Body of pancreas (tissue), 4 donors: ENCODE data around the gene CIB2.

Experiments used
- POLR2A ChIP-seq, 3 donors: fragments of 450-650 bp; IDR thresholded peaks; one replicate each; pipeline ENCODE4 v1.6.1; 2016; ENCODE audit warnings: antibody characterized with exemption in 3 of 3, mild to moderate bottlenecking in 2 of 3
- TF ChIP-seq, protein P1 (sequence below), 7 experiments: fragments of 450-650 bp in 4 of 7; fragments of 200-600 bp in 3 of 7; sonication (generic) in 3 of 7; IDR thresholded peaks; one replicate each; pipeline ENCODE4 v1.5.1; 2016 to 2019; ENCODE audit warnings: antibody characterized with exemption in 7 of 7

DNA sequence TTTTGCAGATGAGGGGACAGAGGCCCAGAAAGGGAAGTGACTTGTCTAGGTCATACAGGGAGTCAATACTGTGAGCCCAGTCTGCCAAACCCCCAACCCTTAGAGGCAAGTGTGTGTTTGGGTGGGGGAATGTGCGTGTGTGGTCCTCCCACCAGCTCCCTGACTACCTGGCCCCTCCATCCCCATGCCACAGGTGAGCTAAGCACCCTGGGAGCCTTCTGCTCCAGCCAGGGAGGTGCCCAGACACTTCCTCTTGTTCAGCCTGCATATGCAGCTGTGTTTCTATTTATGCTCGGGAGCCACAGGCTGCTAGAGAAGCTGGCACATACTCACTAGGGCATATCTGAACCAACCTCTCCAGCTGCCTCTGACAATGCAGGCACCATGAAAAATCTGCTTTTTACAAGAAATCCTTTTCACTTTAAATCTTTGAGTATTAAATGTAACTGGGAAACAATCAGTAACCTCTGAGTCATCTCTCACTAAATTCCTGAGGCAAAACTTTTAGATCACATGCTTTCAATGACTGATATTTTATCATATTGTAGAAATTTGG lies 74.5 kb downstream of the CIB2 start:
- TF ChIP-seq, protein P1, sequence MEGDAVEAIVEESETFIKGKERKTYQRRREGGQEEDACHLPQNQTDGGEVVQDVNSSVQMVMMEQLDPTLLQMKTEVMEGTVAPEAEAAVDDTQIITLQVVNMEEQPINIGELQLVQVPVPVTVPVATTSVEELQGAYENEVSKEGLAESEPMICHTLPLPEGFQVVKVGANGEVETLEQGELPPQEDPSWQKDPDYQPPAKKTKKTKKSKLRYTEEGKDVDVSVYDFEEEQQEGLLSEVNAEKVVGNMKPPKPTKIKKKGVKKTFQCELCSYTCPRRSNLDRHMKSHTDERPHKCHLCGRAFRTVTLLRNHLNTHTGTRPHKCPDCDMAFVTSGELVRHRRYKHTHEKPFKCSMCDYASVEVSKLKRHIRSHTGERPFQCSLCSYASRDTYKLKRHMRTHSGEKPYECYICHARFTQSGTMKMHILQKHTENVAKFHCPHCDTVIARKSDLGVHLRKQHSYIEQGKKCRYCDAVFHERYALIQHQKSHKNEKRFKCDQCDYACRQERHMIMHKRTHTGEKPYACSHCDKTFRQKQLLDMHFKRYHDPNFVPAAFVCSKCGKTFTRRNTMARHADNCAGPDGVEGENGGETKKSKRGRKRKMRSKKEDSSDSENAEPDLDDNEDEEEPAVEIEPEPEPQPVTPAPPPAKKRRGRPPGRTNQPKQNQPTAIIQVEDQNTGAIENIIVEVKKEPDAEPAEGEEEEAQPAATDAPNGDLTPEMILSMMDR (IDR thresholded peaks at IDR 0.05), result no peak
- no peak for TF ChIP-seq POLR2A (IDR thresholded peaks at IDR 0.05)
